SU-DHL-6 (cell line): Measurements from ENCODE around the gene COPE.

Experiments
- H2AFZ ChIP-seq: fragments of 200-600 bp; sonication (generic); 2 replicates; pipeline ENCODE4 v1.6.1; 2014; ENCODE audit warnings: low read depth, mild to moderate bottlenecking, moderate library complexity, mixed read lengths, antibody characterized with exemption, low read length; ENCODE audit not compliant: severe bottlenecking
- H3F3A ChIP-seq: fragments of 200-600 bp; shearing (Covaris generic); 2 replicates; pipeline ENCODE4 v1.6.0; 2016; ENCODE audit warnings: antibody characterized with exemption, mild to moderate bottlenecking; ENCODE audit not compliant: insufficient read depth
- H3K27ac ChIP-seq: fragments of 200-600 bp; sonication (generic); 2 replicates; pipeline ENCODE4 v1.5.1; 2016; ENCODE audit warnings: low read depth, mild to moderate bottlenecking, low read length, moderate library complexity, mixed read lengths
- H3K27me3 ChIP-seq: fragments of 200-600 bp; sonication (generic), shearing (Covaris generic); 2 replicates; pipeline ENCODE4 v1.6.0; 2014; ENCODE audit warnings: mild to moderate bottlenecking, low read length
- H3K36me3 ChIP-seq: fragments of 200-600 bp; sonication (generic); 2 replicates; pipeline ENCODE4 v1.6.1; 2014; ENCODE audit warnings: mild to moderate bottlenecking, low read length, mixed read lengths
- H3K4me2 ChIP-seq: fragments of 300-600, 200-600 bp; shearing (Covaris generic), sonication (generic); 2 replicates; pipeline ENCODE4 v1.6.0; 2014; ENCODE audit warnings: low read length, low read depth, mild to moderate bottlenecking; ENCODE audit not compliant: poor library complexity, severe bottlenecking
- H3K4me3 ChIP-seq: fragments of 200-600 bp; sonication (generic); 2 replicates; pipeline ENCODE4 v1.5.1; 2014; ENCODE audit warnings: antibody characterized with exemption, low read length, mild to moderate bottlenecking, mixed read lengths; ENCODE audit not compliant: insufficient read depth, poor library complexity, severe bottlenecking
- H3K79me2 ChIP-seq: fragments of 200-600 bp; sonication (generic); 2 replicates; pipeline ENCODE4 v1.6.1; 2014; ENCODE audit warnings: mild to moderate bottlenecking, low read length, moderate library complexity; ENCODE audit not compliant: insufficient read depth
- H3K9ac ChIP-seq: fragments of 200-600 bp; sonication (generic); 2 replicates; pipeline ENCODE4 v1.7.0; 2014; ENCODE audit warnings: mild to moderate bottlenecking, low read length
- H3K9me2 ChIP-seq: fragments of 200-600 bp; sonication (generic); replicated peaks from 2 replicates; pipeline ENCODE4 v1.6.1; 2014; ENCODE audit warnings: low read length; ENCODE audit not compliant: insufficient read depth
- H3K9me3 ChIP-seq: fragments of 200-600 bp; sonication (generic); 2 replicates; pipeline ENCODE4 v1.6.1; 2014; ENCODE audit warnings: low read length, mixed read lengths; ENCODE audit not compliant: insufficient read depth
- H4K20me1 ChIP-seq: fragments of 200-600 bp; sonication (generic); 2 replicates; pipeline ENCODE4 v1.6.1; 2014; ENCODE audit warnings: low read depth, mild to moderate bottlenecking, antibody characterized with exemption, low read length, moderate library complexity, mixed read lengths
- EZH2phosphoT487 ChIP-seq: fragments of 200-600 bp; sonication (generic), shearing (Covaris generic); conservative IDR thresholded peaks from 2 replicates; pipeline ENCODE4 v1.6.1; 2018; ENCODE audit warnings: mild to moderate bottlenecking, antibody characterized with exemption, low read length, moderate library complexity, mixed read lengths
- TF ChIP-seq, protein P1 (sequence below): fragments of 200-600 bp; sonication (generic); IDR thresholded peaks from one replicate; pipeline ENCODE4 v1.5.1; 2017; ENCODE audit warnings: antibody characterized with exemption, mild to moderate bottlenecking, low read length, moderate library complexity; ENCODE audit not compliant: insufficient read depth, poor library complexity, severe bottlenecking

COPE gene

DNA sequence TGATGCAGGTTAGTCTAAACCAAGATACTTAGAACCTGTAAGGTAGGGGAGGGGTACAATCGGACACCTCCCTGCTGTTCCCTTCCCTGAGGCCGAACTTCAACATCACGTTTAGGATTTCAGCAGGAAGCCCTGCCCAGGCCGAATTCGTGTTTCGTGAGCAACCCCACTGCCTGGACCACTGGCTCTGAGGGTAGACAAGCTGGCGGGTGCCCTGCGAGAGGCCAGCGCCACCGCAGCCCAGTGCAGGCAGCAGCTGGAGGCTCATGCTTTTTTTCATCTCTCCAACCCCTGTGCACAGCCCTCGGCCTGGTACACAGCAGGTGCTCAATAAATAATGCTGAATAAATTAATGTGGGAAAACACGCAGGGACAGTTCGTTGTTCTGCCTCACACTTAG is 14.1 kb upstream of the COPE start:
- H3K36me3 ChIP-seq = no peaks in the 10 kb centered on the region
- no peak overlapping the region for H3K9ac ChIP-seq
- no peak overlapping the region for H3K4me2 ChIP-seq
- no peaks in the 10 kb centered on the region for H4K20me1 ChIP-seq
- no peak overlapping the region for H2AFZ ChIP-seq
- no peaks in the 10 kb centered on the region for H3K27me3 ChIP-seq
- no peak overlapping the region for H3K27ac ChIP-seq
- no peak overlapping the region for H3K4me3 ChIP-seq
- TF ChIP-seq, protein P1, sequence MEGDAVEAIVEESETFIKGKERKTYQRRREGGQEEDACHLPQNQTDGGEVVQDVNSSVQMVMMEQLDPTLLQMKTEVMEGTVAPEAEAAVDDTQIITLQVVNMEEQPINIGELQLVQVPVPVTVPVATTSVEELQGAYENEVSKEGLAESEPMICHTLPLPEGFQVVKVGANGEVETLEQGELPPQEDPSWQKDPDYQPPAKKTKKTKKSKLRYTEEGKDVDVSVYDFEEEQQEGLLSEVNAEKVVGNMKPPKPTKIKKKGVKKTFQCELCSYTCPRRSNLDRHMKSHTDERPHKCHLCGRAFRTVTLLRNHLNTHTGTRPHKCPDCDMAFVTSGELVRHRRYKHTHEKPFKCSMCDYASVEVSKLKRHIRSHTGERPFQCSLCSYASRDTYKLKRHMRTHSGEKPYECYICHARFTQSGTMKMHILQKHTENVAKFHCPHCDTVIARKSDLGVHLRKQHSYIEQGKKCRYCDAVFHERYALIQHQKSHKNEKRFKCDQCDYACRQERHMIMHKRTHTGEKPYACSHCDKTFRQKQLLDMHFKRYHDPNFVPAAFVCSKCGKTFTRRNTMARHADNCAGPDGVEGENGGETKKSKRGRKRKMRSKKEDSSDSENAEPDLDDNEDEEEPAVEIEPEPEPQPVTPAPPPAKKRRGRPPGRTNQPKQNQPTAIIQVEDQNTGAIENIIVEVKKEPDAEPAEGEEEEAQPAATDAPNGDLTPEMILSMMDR = no peak
- TF ChIP-seq EZH2phosphoT487 = no peak
- no peaks in the 10 kb centered on the region for H3F3A ChIP-seq
- no peaks in the 10 kb centered on the region for H3K9me2 ChIP-seq
- no peaks in the 10 kb centered on the region for H3K79me2 ChIP-seq
- no peaks in the 10 kb centered on the region for H3K9me3 ChIP-seq

DNA sequence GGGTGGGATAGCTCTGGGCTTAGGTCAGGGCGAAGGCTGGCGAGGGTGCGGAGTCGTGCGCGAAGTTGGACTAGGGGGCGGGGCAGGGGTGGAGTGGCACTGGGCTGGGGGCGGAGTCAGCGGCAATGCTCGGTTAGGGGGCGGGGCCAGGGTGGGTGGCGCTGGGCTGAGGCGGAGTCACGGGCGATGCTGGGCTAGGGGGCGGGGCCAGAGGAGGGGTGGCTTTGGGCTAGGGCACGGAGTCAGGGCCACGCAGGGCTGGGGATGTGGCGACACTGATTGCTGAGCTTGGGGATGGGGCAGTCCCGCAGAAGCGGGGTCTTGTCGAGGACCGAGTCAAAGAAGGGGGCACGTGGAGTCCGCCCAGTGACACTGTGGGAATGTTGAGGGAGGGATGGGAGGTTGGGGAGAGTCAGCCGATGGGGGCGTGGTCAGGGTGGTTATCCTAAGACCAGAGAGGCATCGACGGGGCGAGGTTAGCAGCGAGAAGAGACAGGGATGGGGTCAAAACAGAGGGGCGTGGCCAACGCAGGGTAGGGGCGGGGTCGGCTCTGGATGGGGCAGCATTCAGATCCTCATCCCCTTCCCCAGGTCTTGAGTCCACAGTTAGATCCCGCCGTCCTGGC is 13.1 kb upstream of the COPE start:
- Histone ChIP-seq H3K9me3 (no peaks in the 10 kb centered on the region), H3K79me2 (no peaks in the 10 kb centered on the region), H2AFZ (no peak overlapping the region), H4K20me1 (no peaks in the 10 kb centered on the region), H3F3A (no peaks in the 10 kb centered on the region), H3K4me2 (no peak overlapping the region), H3K36me3 (no peaks in the 10 kb centered on the region), H3K9ac (no peak overlapping the region), H3K27ac (no peak overlapping the region), H3K9me2 (no peaks in the 10 kb centered on the region), H3K27me3 (no peaks in the 10 kb centered on the region), H3K4me3 (no peak overlapping the region)
- no peak for TF ChIP-seq EZH2phosphoT487
- TF ChIP-seq, protein P1 = no peak

DNA sequence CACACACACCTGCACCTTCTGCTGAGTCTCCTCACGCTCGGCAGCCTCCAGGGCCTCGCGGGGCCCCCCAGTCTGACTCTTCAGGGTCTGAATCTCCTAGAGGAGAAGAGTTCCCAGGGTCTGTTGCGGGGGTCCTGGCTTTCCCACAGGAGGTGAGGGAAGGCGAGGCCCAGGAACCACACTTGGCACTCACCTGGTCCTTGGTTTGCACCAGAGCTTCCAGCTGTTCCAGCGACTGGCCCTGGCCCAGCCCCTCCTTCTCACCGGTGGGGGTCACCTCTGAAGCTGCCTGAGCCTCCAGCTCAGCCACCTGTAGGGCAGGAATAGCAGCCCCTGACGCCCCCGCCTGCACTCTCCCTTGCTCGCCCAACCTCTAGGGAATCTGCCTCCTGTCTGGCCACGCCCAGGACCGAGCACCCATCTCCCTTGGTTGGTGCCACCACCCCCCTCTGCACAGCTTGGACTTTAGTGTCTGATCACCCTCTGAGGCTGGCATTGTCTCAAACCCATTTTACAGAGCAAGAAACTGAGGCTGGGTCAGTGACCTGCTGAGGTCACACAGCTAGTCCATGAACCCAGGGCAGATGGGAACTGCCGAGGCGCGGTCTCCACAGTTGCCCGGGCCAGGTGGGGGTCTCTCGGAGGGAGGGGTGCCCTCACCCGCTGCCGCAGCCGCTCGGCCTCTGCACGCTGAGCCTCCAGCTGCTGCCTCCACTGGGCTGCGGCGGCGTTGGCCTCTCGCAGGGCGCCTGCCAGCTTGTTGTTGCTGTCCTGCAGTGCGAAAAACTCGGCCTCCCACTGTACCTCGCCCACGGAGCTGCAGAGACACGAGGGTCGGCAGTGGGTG is 12.4 kb upstream of the COPE start:
- H3K79me2 ChIP-seq = no peaks in the 10 kb centered on the region
- no peak overlapping the region for H3K27ac ChIP-seq
- H3K9me3 ChIP-seq = no peaks in the 10 kb centered on the region
- no peaks in the 10 kb centered on the region for H3K9me2 ChIP-seq
- no peaks in the 10 kb centered on the region for H3K36me3 ChIP-seq
- H4K20me1 ChIP-seq = no peaks in the 10 kb centered on the region
- no peaks in the 10 kb centered on the region for H3K27me3 ChIP-seq
- H2AFZ ChIP-seq = no peak overlapping the region
- no peaks in the 10 kb centered on the region for H3F3A ChIP-seq
- H3K4me3 ChIP-seq = no peak overlapping the region
- TF ChIP-seq EZH2phosphoT487 = no peak
- TF ChIP-seq, protein P1 = no peak
- no peak overlapping the region for H3K4me2 ChIP-seq
- H3K9ac ChIP-seq = no peak overlapping the region
